Keratinocyte (primary cell): ENCODE measurements around the gene KCNH8.

Experiments
- EZH2 ChIP-seq: IDR thresholded peaks from one replicate; pipeline ENCODE4 v1.6.1; 2012; ENCODE audit warnings: inconsistent platforms, mild to moderate bottlenecking, low read length, moderate library complexity
- TF ChIP-seq, protein P1 (sequence below), 3 experiments: IDR thresholded peaks in 1 of 3; conservative IDR thresholded peaks in 1 of 3; optimal IDR thresholded peaks in 1 of 3; 2 replicates in 2 of 3; 3 replicates in 1 of 3; pipeline versions ENCODE3 to v1.5.1; 2011; ENCODE audit warnings: low read length in 3 of 3, mild to moderate bottlenecking in 3 of 3, moderate library complexity in 2 of 3, control low read depth in 1 of 3, inconsistent platforms in 1 of 3; ENCODE audit not compliant: insufficient read depth in 2 of 3; ENCODE audit errors: extremely low read depth in 1 of 3

DNA sequence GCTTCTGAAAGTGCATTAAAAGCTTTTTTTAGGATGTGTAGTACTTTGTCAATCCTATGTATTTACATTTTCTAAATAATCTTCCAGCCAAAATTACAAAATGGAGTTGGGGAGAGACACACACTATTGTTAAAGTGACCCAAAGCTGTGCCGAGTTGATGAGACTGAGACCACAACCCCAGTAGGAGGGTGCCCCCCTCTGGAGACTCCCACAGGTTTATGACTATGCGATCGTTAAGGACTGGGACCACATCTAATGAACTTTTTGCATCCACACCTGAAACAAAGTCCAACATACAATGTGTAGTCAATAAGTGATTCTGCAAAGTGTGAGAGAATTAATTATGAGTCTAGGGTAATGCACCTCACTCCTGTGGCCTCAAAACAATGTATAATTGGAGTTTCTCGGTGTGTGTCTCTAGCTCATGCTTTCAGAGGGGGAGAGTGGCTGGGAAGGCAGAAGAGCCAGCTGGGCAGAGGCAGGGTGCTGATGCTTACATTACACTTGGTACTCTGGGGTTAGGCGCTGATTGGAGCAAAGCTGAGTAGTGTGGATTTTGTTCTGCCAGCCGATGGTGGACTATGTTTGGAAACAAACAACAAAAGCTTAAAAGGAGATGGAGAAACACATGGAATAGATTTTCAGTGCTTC is 102.8 kb downstream of the KCNH8 start:
- TF ChIP-seq, protein P1, sequence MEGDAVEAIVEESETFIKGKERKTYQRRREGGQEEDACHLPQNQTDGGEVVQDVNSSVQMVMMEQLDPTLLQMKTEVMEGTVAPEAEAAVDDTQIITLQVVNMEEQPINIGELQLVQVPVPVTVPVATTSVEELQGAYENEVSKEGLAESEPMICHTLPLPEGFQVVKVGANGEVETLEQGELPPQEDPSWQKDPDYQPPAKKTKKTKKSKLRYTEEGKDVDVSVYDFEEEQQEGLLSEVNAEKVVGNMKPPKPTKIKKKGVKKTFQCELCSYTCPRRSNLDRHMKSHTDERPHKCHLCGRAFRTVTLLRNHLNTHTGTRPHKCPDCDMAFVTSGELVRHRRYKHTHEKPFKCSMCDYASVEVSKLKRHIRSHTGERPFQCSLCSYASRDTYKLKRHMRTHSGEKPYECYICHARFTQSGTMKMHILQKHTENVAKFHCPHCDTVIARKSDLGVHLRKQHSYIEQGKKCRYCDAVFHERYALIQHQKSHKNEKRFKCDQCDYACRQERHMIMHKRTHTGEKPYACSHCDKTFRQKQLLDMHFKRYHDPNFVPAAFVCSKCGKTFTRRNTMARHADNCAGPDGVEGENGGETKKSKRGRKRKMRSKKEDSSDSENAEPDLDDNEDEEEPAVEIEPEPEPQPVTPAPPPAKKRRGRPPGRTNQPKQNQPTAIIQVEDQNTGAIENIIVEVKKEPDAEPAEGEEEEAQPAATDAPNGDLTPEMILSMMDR (optimal IDR thresholded peaks at IDR 0.05 in 1 of 3, IDR thresholded peaks at IDR 0.05 in 1 of 3, conservative IDR thresholded peaks at IDR 0.05 in 1 of 3; ENCODE audit: extremely low read depth in 1 of 3, insufficient read depth in 2 of 3, low read length in 3 of 3): no peak
- TF ChIP-seq EZH2: no peak
